A549 (cell line): Measurements from ENCODE around the gene CDC14C.
"Not testable (repeated sequence)": the region's sequence is repeated elsewhere in the genome, so short reads cannot be mapped to it uniquely, and the experiment has no call there.

Source experiments
- ATOH8 ChIP-seq: fragments of 250-450 bp; sonication (Bioruptor Pico); IDR thresholded peaks from 2 replicates; pipeline ENCODE4 v1.5.0; 2020; ENCODE audit warnings: low read depth, mild to moderate bottlenecking, moderate library complexity
- CEBPB ChIP-seq, 2 experiments: fragments of >200 bp in 1 of 2; sonication (Bioruptor Twin) in 1 of 2; formaldehyde crosslinking in 1 of 2; IDR thresholded peaks; 2 replicates each; pipeline ENCODE4 v1.6.1; 2012 to 2016
- POLR2A ChIP-seq: IDR thresholded peaks from 2 replicates; pipeline ENCODE4 v1.6.1; 2012; ENCODE audit warnings: mild to moderate bottlenecking, low read length
- RFX5 ChIP-seq: fragments of 450-650 bp; IDR thresholded peaks from 2 replicates; pipeline ENCODE4 v1.7.1; 2014; ENCODE audit warnings: antibody characterized with exemption, mild to moderate bottlenecking, moderate library complexity

GRCh38 chr7:48909887-48910286 is 14.5 kb upstream of the CDC14C start:
- not testable (repeated sequence) for TF ChIP-seq RFX5; POLR2A; ATOH8; CEBPB (IDR thresholded peaks at IDR 0.05)
